GM12873 (cell line): ENCODE data around the gene APBB2.

ENCODE experiments used
- CTCF ChIP-seq: IDR thresholded peaks from 2 replicates; pipeline ENCODE4 v1.5.1; 2012; ENCODE audit warnings: low read depth, mild to moderate bottlenecking, moderate library complexity, low read length, control low read depth; ENCODE audit not compliant: insufficient read depth; ENCODE audit errors: missing control alignments

The APBB2 gene

GRCh38 chr4:40769266-40769665, 445.1 kb downstream of the APBB2 start:
- no peak for TF ChIP-seq CTCF

- no peak for TF ChIP-seq CTCF
These were observed 451.1 kb downstream of the APBB2 start for GRCh38 chr4:40763228-40763716.
